HG03196 (cell line): ENCODE results near the gene CABP2.
"Not testable (repeated sequence)": the region's sequence is repeated elsewhere in the genome, so short reads cannot be mapped to it uniquely, and the experiment has no call there.

Experiments
- ATAC-seq: cut with Tn5 transposase; IDR thresholded peaks from one replicate; pipeline ENCODE4 v1.9.1; 2021; ENCODE audit not compliant: unreplicated experiment

The CABP2 gene

DNA sequence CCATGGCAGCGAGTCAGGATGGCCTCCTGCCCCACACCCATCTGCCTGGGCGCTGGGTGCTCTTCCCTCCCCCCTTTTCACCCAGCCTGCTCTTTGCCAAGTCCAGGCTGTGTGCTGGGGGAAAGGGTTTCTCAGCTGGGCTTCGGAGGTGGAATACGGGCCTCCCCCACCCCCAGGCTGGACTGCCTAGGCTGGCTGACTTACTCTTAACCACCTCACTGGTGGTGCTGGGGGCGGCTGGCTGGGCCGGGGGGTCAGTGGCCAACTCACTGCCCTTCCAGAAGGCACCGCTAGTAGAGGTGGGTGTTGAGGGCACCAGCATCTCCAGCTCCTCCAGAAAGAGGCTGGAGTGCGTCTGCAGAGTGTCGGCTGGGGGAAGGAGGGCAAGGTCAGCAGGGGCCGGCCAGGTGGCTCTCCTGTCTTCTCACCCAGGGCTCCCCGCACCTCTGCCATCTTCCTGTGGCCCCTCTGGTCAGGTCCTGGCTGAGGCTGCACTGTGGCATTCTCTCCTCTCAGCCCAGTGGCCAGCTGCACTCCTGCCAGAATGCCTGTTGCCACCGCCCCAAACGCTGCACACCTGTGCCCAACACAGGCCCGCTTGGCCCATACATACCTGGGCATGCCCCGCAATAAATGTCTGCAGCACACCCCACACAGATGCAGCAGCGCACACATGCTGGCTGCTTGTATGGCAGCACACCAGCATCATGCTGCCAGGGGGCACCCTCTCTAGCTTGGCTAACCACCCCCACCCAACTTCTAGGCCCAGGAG is 27.8 kb downstream of the CABP2 start:
- ATAC-seq, result no peak

- no peak for ATAC-seq
These were observed 28.6 kb downstream of the CABP2 start for GRCh38 chr11:67494371-67495233.

DNA sequence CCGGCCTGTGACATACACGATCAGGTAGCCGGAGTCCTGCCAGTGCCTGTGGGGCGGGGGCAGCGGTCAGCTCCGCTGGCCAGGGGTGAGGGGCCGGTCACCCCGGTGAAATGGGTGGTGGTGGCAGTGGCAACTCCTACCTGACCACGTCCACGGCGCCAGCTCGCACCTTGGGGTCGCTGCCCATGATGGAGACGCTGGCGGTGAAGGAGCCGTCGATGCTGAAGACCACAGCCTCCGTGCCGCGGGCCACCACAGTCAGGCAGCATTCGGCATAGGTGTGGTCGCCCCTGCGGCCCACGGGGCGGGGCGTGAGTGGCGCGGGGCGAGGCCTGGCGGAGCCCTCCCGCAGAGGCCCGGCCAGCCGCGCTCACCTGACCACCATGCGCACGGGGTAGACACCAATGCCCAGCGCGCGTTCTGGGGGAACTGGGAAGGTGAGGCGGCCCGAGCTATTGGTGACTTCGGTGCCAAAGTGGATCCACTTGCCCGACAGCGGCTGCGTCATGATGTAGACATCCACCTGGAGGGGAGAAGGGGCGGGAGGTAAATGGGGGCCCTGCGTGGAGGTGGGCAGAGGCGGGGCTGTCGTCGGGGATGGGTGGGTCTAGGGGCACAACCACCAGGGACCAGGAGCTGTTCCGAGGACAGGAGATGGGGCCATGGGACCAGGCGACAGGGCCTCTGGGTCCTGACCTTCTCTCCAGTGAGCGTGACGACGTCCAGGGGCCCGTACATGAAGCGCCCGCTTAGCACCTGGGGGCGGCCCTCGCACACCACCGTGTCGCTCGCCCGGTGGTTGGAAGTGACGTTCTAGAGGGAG is 29.5 kb downstream of the CABP2 start:
- no peak for ATAC-seq

DNA sequence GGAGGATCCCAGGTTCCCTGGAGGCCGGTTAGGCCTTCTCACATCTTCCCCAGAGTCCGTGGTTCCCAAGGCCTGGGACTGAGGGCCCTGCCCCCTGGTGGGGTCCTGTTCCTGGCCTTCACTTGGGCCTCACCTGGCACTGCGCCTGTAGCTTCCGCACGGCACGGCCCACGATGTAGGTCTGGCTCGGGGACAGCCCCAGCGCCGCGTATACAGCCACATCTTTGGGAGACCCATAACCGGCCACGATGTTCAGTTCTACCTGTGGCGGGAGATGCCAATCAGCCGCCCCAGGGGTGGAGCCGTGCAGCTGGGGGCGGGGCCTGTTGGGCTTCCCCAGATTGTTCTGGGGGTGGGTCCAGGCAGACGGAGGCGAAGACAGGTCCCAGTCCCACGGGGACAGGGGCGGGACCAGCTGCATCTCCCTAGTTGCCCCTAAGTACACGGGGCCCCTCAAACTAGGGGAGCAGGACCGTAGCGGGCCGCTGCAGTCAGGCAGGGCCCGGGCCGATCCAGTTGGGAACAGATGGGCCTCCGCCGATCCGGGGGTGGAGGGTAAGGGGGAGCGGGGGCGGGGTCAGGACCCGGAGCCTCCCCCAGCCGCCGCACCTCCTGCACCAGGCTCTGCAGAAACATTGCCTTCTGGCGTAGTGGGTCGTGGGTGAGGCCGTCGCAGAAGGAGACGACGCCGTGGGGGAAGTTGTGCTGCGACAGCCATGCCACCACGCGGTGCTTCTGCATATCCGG is 30.3 kb downstream of the CABP2 start:
- ATAC-seq, result no peak

GRCh38 chr11:67492069-67492727 is 31.0 kb downstream of the CABP2 start:
- ATAC-seq, result no peak

GRCh38 chr11:67491276-67492068 is 31.8 kb downstream of the CABP2 start:
- no peak for ATAC-seq

DNA sequence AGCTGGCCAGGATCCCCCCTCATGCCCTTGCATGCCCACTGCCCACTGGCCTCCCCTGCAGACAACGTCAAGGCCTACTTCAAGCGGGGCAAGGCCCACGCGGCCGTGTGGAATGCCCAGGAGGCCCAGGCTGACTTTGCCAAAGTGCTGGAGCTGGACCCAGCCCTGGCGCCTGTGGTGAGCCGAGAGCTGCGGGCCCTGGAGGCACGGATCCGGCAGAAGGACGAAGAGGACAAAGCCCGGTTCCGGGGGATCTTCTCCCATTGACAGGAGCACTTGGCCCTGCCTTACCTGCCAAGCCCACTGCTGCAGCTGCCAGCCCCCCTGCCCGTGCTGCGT is 32.5 kb downstream of the CABP2 start:
- no peak for ATAC-seq

GRCh38 chr11:67489885-67490726 is 33.1 kb downstream of the CABP2 start:
- no peak for ATAC-seq

DNA sequence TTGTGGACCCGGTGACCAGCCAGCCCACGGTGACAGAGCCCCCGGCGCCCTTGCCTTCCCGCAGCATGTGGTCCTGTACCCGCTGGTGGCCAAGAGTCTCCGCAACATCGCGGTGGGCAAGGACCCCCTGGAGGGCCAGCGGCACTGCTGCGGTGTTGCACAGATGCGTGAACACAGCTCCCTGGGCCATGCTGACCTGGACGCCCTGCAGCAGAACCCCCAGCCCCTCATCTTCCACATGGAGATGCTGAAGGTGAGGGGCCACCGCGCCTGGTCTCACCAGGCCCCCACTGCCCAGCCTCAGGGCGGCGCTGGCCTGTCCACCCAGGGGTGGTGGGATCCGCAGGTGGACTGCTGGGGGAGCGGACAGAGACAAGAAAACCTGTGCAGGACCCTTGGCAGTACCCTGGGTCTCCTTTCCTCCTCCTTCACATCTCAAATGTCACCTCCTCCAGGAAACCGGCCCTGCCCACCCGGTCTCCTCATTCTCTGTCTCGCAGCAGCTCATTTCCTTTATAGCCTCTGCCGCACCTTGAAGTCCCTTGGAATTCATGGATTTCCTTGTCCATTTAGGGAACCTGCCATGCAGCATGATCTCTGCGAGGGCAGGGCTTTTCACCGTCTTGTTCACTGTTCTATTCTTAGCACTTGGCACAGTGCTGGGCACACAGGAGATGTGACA is 33.9 kb downstream of the CABP2 start:
- ATAC-seq, result no peak

DNA sequence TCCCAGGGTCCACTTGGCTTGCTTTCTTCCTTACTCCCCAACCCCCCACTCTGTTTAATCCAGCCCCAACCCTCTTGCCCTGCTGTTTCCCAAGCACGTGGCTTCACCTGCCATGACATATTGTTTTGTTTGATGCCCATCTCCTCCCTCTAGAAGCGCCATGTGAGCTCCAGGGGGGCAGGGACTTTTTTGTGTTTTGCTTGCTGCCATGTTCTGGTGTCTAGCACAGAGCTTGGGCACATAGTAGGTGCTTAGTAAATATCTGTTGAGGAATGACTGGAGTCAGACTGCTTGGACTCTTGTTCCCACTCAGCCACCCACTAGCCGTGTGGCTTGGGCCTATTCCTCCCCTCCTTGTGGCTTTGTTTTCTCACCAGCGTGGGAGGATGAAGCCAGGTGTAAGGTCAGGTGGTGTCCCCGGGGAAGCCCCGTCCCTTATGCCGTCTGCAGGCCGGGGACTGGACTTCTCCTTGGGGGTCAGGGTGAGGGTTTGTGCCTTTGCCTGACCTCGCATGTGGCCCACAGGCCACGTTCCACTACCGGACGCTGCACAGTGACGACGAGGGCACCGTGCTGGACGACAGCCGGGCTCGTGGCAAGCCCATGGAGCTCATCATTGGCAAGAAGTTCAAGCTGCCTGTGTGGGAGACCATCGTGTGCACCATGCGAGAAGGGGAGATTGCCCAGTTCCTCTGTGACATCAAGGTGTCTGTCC is 36.6 kb downstream of the CABP2 start:
- peak; percentile 27 for ATAC-seq

DNA sequence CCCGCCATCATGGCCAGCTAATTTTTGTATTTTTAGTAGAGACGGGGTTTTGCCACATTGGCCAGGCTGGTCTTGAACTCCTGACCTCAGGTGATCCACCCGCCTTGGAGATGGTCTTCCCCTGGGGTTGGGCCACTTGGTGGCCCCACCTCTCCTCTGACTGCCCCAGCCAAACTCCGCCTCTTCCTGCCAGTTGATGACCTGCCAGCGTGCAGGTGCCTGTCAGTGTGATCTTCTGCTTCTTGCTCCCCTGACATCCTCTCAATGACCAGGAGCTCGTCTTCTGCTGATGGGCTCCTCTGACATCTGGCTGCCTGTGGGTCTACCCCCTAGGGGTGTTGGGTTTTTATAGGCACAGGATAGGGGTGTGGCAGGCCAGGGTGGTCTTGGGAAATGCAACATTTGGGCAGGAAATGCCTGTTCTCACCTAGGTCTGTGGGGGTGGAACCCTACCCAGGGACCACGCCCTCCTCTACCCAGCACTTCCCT is 37.3 kb downstream of the CABP2 start:
- ATAC-seq, result not testable (repeated sequence)

- no peak for ATAC-seq
These were observed 38.4 kb downstream of the CABP2 start for GRCh38 chr11:67484847-67485311.

DNA sequence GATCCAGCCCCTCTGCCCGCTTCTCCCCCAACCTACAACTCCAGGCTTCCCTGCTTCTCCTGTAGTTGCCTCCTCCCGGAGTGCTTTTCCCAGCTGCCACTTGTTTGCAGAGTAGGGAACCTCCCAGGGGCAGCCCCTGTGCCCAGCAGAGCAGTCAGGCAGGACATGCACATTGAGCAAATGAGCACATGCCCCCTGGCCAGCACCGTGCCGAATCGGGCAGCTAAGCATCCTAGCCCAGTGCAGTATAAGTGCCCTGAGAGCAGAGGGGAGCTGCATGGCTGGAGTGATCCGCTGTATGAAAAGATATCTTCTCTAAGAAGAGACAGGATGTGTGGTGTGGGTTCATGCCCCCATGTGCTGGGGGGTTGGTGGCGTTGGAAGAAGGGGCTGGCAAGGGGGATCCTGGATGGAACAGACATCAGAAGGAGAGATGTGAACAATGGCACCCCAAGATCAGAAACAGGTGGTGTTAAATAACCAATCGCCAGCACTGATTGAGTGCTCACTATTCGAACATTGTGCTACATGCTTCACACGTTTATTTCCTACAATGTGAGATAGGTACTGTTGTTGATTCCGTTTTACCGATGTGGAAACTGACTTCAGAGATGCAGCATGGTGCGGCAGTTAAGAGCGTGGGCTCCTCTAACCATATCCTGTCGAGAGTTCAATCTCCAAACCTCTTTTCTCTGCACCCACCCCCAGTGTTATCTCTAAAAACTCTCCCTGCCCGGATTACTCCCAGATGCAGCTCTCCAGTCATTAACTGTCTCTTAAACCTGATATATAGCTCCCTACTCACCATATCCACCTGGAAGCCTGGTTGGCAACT is 39.2 kb downstream of the CABP2 start:
- ATAC-seq, result no peak

DNA sequence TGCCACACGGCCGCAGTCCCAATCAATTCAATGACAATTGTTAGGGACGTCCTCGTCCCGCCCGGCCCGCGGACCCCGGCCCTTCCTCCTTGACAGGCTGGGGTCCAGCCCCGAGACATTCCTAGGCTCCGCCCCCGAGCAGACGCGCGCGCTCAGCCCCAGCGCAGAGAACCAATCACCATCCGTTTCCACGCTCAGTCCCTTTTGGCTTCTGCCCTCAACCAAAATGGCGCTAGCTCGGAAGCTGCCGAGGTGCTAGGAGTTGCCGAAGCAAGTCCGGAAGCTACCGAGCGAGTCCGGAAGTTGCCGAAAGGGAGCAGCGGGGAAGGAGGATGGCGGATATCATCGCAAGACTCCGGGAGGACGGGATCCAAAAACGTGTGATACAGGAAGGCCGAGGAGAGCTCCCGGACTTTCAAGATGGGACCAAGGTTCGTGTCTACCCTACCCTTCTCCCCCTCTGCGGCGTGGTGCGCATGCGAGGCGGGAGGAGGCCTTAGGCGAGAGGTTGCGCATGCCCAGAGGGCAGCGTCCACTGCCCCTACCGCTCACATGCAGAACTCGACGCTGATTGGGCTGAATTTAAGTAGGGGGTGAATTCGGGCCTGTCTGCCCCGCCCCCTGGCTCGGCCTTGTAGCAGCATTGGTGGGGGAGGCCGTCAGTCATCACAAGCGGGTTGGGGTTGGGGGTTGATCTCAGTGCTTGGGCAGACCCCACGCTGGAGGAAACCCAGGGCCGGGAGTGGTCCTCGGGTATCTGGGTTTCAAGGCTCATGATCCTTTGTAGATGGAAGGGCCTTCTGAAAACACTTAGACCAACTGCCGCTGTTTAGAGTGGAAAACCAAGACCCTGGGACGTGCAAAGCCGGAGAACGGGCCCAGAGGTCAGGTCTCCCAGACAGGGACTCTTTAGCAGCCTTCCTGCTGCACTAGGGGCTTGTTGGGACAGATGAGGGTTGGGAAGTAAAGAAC is 40.1 kb downstream of the CABP2 start, which contains the start of gene AIP:
Gene AIP (plus strand): TSS at position 200 of the 972 bp plus-strand sequence. CDS start 133 bp downstream, at position 333.
- peak; percentile 65 for ATAC-seq
